ENCODE results near the gene SLC27A5.

DNA sequence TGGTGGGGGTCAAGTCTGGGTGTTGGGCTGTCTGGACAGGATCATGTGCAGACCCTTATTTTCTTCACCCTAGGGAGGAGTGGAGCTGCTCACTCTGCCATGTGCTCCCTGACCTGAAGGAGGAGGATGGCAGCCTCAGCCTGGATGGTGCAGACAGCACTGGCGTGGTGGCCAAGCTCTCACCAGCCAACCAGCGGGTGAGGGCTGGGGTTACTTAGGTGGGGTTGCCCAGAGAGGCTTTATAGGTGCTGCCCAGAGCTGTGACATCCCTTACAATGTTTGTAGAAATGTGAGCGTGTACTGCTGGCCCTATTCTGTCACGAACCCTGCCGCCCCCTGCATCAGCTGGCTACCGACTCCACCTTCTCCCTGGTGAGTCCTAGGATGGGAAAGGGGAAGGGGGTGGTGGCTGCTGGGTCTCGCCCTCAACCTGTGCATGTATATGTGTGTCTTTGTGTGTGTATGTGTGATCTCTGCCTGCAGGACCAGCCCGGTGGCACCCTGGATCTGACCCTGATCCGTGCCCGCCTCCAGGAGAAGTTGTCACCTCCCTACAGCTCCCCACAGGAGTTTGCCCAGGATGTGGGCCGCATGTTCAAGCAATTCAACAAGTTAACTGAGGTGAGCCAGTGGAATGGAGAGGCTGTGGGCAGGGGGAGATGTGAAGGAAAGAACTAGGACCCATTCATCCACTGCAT, 38.0 kb upstream of the SLC27A5 start:
- TF ChIP-seq, protein P1, sequence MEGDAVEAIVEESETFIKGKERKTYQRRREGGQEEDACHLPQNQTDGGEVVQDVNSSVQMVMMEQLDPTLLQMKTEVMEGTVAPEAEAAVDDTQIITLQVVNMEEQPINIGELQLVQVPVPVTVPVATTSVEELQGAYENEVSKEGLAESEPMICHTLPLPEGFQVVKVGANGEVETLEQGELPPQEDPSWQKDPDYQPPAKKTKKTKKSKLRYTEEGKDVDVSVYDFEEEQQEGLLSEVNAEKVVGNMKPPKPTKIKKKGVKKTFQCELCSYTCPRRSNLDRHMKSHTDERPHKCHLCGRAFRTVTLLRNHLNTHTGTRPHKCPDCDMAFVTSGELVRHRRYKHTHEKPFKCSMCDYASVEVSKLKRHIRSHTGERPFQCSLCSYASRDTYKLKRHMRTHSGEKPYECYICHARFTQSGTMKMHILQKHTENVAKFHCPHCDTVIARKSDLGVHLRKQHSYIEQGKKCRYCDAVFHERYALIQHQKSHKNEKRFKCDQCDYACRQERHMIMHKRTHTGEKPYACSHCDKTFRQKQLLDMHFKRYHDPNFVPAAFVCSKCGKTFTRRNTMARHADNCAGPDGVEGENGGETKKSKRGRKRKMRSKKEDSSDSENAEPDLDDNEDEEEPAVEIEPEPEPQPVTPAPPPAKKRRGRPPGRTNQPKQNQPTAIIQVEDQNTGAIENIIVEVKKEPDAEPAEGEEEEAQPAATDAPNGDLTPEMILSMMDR (IDR thresholded peaks at IDR 0.05) = no peak
- TF ChIP-seq POLR2A (IDR thresholded peaks at IDR 0.05) = no peak

All from uterus (tissue), 2 donors.